IMR-90 (cell line): Measurements from ENCODE around the gene AP3M1. TPM values are rescaled to one million over a fixed set of nuclear protein-coding genes. Genes with fewer than 3 reads are reported as not detected.
A peak's percentile ranks its signal among the peaks of the same experiment; 100 is the strongest.

ENCODE experiments used
- ATAC-seq: fragments of 200-7000 bp; cut with Tn5 transposase; 2 replicates; pipeline ENCODE4 v1.9.1; 2020; ENCODE audit warnings: low read depth, mild to moderate bottlenecking, moderate library complexity
- BruUV-seq: library from RNA; stranded (reverse); fragments of 400-500 nt; replicated peaks from 2 replicates; lab custom pipeline; 2021; lab: Mats Ljungman, UMichigan
- CTCF ChIA-PET: fragments of 300-600 bp; formaldehyde crosslinking; extraction: SDS; loops from one replicate; lab custom pipeline; 2021; ENCODE audit warnings: antibody characterized with exemption; lab: Yijun Ruan, JAX
- POLR2A ChIA-PET: fragments of 300-600 bp; sonication (Branson Sonifier 250); formaldehyde crosslinking; loops from one replicate; lab custom pipeline; 2022; ENCODE audit warnings: antibody characterized with exemption; ENCODE audit not compliant: unreplicated experiment; lab: Charles Lee
- DNase-seq: peaks from one replicate; pipeline ENCODE4 v3.0.0; 2013
- H2AFZ ChIP-seq: replicated peaks from 2 replicates; pipeline ENCODE3; 2013; ENCODE audit warnings: low read length, mild to moderate bottlenecking; ENCODE audit not compliant: poor library complexity
- H2AK5ac ChIP-seq: 2 replicates; pipeline ENCODE4 v1.6.1; 2013; ENCODE audit warnings: low read depth, low read length, inconsistent platforms
- H2AK9ac ChIP-seq: replicated peaks from 2 replicates; pipeline ENCODE3; 2013; ENCODE audit warnings: mild to moderate bottlenecking, low read depth, low read length, moderate library complexity; ENCODE audit not compliant: poor library complexity
- H2BK120ac ChIP-seq: 2 replicates; pipeline ENCODE4 v1.6.1; 2013; ENCODE audit warnings: low read depth, low read length, inconsistent platforms
- H2BK15ac ChIP-seq: 3 replicates; pipeline ENCODE4 v1.6.1; 2013; ENCODE audit warnings: low read depth, low read length, inconsistent platforms
- H2BK20ac ChIP-seq: 2 replicates; pipeline ENCODE4 v1.6.1; 2013; ENCODE audit warnings: low read depth, mild to moderate bottlenecking, inconsistent platforms, low read length, moderate library complexity
- H2BK5ac ChIP-seq: 2 replicates; pipeline ENCODE4 v1.6.1; 2013; ENCODE audit warnings: mild to moderate bottlenecking, low read depth, low read length, inconsistent platforms; ENCODE audit not compliant: poor library complexity, severe bottlenecking
- H3K14ac ChIP-seq: replicated peaks from 2 replicates; pipeline ENCODE4 v1.6.1; 2013; ENCODE audit warnings: low read depth, low read length, inconsistent platforms
- H3K18ac ChIP-seq: 2 replicates; pipeline ENCODE4 v1.6.1; 2013; ENCODE audit warnings: low read depth, low read length, control low read depth
- H3K23ac ChIP-seq: 2 replicates; pipeline ENCODE4 v1.6.1; 2013; ENCODE audit warnings: low read depth, low read length, inconsistent platforms
- H3K27ac ChIP-seq: 2 replicates; pipeline ENCODE4 v1.5.1; 2013; ENCODE audit warnings: mild to moderate bottlenecking, control low read depth, low read length; ENCODE audit not compliant: insufficient read depth
- H3K27me3 ChIP-seq: 2 replicates; pipeline ENCODE4 v1.6.1; 2013; ENCODE audit warnings: low read length; ENCODE audit not compliant: control insufficient read depth, insufficient read depth
- H3K36me3 ChIP-seq: 2 replicates; pipeline ENCODE4 v1.6.1; 2013; ENCODE audit warnings: low read length, mixed read lengths; ENCODE audit not compliant: control insufficient read depth, insufficient read depth
- H3K4ac ChIP-seq: 2 replicates; pipeline ENCODE4 v1.6.1; 2013; ENCODE audit warnings: low read depth, low read length, inconsistent platforms
- H3K4me1 ChIP-seq: 2 replicates; pipeline ENCODE4 v1.6.1; 2013; ENCODE audit warnings: low read length, mixed read lengths; ENCODE audit not compliant: control insufficient read depth, insufficient read depth
- H3K4me2 ChIP-seq: 2 replicates; pipeline ENCODE4 v1.6.1; 2013; ENCODE audit warnings: low read depth, mild to moderate bottlenecking, control low read depth, low read length, moderate library complexity
- H3K4me3 ChIP-seq: 2 replicates; pipeline ENCODE4 v1.5.1; 2013; ENCODE audit warnings: low read depth, mild to moderate bottlenecking, control low read depth, low read length, moderate library complexity; ENCODE audit not compliant: insufficient read depth
- H3K56ac ChIP-seq: 2 replicates; pipeline ENCODE4 v1.6.1; 2013; ENCODE audit warnings: low read length, inconsistent platforms; ENCODE audit not compliant: insufficient read depth; ENCODE audit errors: extremely low read depth
- H3K79me1 ChIP-seq, 2 experiments: 2 replicates each; pipeline ENCODE4 v1.6.1; 2013; ENCODE audit warnings: low read length in 2 of 2, inconsistent platforms in 1 of 2, low read depth in 1 of 2
- H3K9ac ChIP-seq: 2 replicates; pipeline ENCODE4 v1.6.1; 2013; ENCODE audit warnings: low read depth, low read length, control low read depth
- H3K9me1 ChIP-seq: 2 replicates; pipeline ENCODE4 v1.6.1; 2013; ENCODE audit warnings: low read length, inconsistent platforms; ENCODE audit not compliant: insufficient read depth
- H3K9me3 ChIP-seq: 2 replicates; pipeline ENCODE4 v1.6.1; 2013; ENCODE audit warnings: low read length; ENCODE audit not compliant: control insufficient read depth, insufficient read depth
- H4K20me1 ChIP-seq: 2 replicates; pipeline ENCODE4 v1.6.1; 2013; ENCODE audit warnings: low read length, inconsistent platforms; ENCODE audit not compliant: insufficient read depth
- H4K5ac ChIP-seq: 2 replicates; pipeline ENCODE4 v1.6.1; 2013; ENCODE audit warnings: mild to moderate bottlenecking, low read depth, low read length, control low read depth
- H4K8ac ChIP-seq, 2 experiments: 2 replicates each; pipeline ENCODE4 v1.6.1; 2013; ENCODE audit warnings: low read depth in 2 of 2, low read length in 2 of 2, control low read depth in 1 of 2, inconsistent platforms in 1 of 2
- H4K91ac ChIP-seq: 2 replicates; pipeline ENCODE4 v1.6.1; 2013; ENCODE audit warnings: low read depth, low read length, inconsistent platforms; ENCODE audit not compliant: insufficient read depth
- BHLHE40 ChIP-seq: fragments of 150-350 bp; IDR thresholded peaks from 2 replicates; pipeline ENCODE4 v1.6.1; 2016; ENCODE audit warnings: mild to moderate bottlenecking, low read depth, low read length
- MAFK ChIP-seq: IDR thresholded peaks from 2 replicates; pipeline ENCODE4 v1.6.1; 2012; ENCODE audit warnings: low read depth, low read length, improper control_type of control experiment
- MAZ ChIP-seq: IDR thresholded peaks from 2 replicates; pipeline ENCODE4 v1.6.1; 2012; ENCODE audit warnings: low read depth, mild to moderate bottlenecking, low read length, improper control_type of control experiment, moderate library complexity, borderline replicate concordance
- RCOR1 ChIP-seq: IDR thresholded peaks from 2 replicates; pipeline ENCODE4 v1.6.1; 2012; ENCODE audit warnings: mild to moderate bottlenecking, low read length, improper control_type of control experiment; ENCODE audit not compliant: insufficient replicate concordance
- RFX5 ChIP-seq: IDR thresholded peaks from 2 replicates; pipeline ENCODE4 v1.8.0; 2012; ENCODE audit warnings: low read depth, mild to moderate bottlenecking, low read length, moderate library complexity
- WGBS, 2 experiments: methylation state at CpG; one replicate each; pipeline versions ENCODE4 v1.1.5 to v1.1.7; 2013; ENCODE audit warnings: missing lambda C conversion rate in 2 of 2; ENCODE audit not compliant: insufficient read length in 1 of 2; ENCODE audit errors: extremely low coverage in 2 of 2; 5-methylcytosine and 5-hydroxymethylcytosine counted together
- dilution Hi-C: fragments of 300-500 bp; cut with HindIII; formaldehyde crosslinking; loops from one replicate; pipeline ENCODE4 v1.14.3; 2018; ENCODE audit warnings: low sequenced_read_pairs; ENCODE audit not compliant: unreplicated experiment
- in situ Hi-C: fragments of 300-500 bp; cut with MboI; formaldehyde crosslinking; loops from 3 replicates; pipeline ENCODE4 v1.14.3; 2019; ENCODE audit warnings: low sequenced_read_pairs, inconsistent platforms, mixed read lengths
- intact Hi-C: fragments of 100-400 bp; cut with micrococcal nuclease; formaldehyde crosslinking; loops from 2 replicates; pipeline ENCODE4 v1.10.0; 2022
- polyA plus RNA-seq, 3 experiments: library from polyadenylated mRNA; depleted of rRNA; stranded (reverse); fragments of >200 nt; gene quantifications; 2 replicates each; pipeline ENCODE4 v1.2.3, GENCODE V29; 2012; ENCODE audit warnings: low replicate concordance in 1 of 3
- total RNA-seq: library from RNA; depleted of rRNA; stranded (reverse); fragments of >200 nt; gene quantifications from 2 replicates; pipeline ENCODE4 v1.2.3, GENCODE V29; 2012
- TF ChIP-seq, protein P1 (sequence below): fragments of 150-350 bp; IDR thresholded peaks from 2 replicates; pipeline ENCODE4 v1.6.1; 2017; ENCODE audit warnings: mild to moderate bottlenecking, antibody characterized with exemption, low read length, low read depth
- TF ChIP-seq, protein P2 (sequence below): conservative IDR thresholded peaks from 2 replicates; pipeline ENCODE4 v1.5.1; 2012; ENCODE audit warnings: mild to moderate bottlenecking, low read depth, low read length, improper control_type of control experiment

Gene AP3M1
- total and polyA plus RNA-seq, 2 of the 4 experiments (the other 2 are of a cell fraction), result 26.6 to 46.4 TPM

DNA sequence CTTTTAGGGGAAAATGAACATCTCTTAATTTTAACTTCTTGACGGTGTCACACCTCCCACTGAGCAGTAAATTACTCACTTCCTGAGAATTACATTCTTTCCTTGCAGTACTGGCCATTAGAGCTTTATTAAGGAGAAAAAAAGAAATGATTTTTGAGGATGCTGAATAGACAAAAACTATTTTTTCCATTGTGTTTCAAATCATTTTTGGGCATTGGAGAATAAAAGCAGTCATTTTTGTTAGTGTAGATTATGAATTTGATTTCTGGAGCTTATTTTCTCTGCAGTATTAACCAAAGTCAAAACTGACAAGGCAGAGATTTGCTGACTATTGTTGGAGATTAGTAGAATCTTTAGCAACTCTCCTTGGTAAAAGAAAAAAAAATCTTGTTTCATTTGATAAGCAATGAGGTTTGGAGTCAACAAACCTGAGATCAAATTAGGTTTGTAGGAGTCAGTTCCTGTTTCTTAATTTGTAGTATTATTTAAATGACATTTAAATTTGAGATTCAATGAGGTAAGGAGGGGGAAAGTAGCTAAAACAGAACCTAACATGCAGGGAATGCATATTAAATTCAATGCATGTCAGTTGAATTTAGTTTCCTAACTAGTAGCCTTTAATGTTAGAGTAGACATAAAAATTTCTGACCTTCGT, 70.6 kb downstream of the AP3M1 start:
- H4K5ac ChIP-seq, result no peak overlapping the region
- no peak overlapping the region for H2AFZ ChIP-seq
- H3K36me3 ChIP-seq, result peaks cover 38% of the 10 kb centered on the region
- peak overlapping the region; percentile 21; the same call in 1 of the 2 replicates for H3K18ac ChIP-seq
- no peak overlapping the region for H3K14ac ChIP-seq
- ChIA-PET CTCF (interaction anchor here (1.6 to 2.1 kb wide), 3 partner anchors 8 to 114 kb away, joined by 3 to 10 read pairs (median 6); no protein-coding TSS in a partner anchor), POLR2A (no interaction called here)
- H3K4ac ChIP-seq, result no peak overlapping the region; the same call in 1 of the 2 replicates
- H4K8ac ChIP-seq, result no peak overlapping the region
- H3K79me1 ChIP-seq, result peaks cover 30 to 70% of the 10 kb centered on the region in 2 experiments
- H3K4me1 ChIP-seq, result peaks cover 11% of the 10 kb centered on the region
- H2BK15ac ChIP-seq, result no peak overlapping the region
- in situ Hi-C loops (loop anchor here (5.0 kb wide), 1 partner anchor 193 kb away; no protein-coding TSS in a partner anchor), dilution Hi-C loops (no loop called here), intact Hi-C loops (loop anchor here (2.0 to 5.0 kb wide), 3 partner anchors 81 to 173 kb away; partner anchors contain the start of gene VCL)
- H2BK120ac ChIP-seq, result no peak overlapping the region
- H3K23ac ChIP-seq, result peak overlapping the region; percentile 45; the same call in 1 of the 2 replicates
- H3K9ac ChIP-seq, result no peak overlapping the region; the same call in 1 of the 2 replicates
- no TSS peak for BruUV-seq
- DNase-seq (peak; percentile 34), ATAC-seq (peak; percentile 22; the same call in 1 of the 2 replicates)
- TF ChIP-seq BHLHE40, result no peak
- TF ChIP-seq MAFK, result peak; percentile 88
- TF ChIP-seq RCOR1, result no peak
- TF ChIP-seq, protein P1, sequence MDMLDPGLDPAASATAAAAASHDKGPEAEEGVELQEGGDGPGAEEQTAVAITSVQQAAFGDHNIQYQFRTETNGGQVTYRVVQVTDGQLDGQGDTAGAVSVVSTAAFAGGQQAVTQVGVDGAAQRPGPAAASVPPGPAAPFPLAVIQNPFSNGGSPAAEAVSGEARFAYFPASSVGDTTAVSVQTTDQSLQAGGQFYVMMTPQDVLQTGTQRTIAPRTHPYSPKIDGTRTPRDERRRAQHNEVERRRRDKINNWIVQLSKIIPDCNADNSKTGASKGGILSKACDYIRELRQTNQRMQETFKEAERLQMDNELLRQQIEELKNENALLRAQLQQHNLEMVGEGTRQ, result no peak
- no peak for TF ChIP-seq MAZ
- no peak for TF ChIP-seq RFX5
- TF ChIP-seq, protein P2, sequence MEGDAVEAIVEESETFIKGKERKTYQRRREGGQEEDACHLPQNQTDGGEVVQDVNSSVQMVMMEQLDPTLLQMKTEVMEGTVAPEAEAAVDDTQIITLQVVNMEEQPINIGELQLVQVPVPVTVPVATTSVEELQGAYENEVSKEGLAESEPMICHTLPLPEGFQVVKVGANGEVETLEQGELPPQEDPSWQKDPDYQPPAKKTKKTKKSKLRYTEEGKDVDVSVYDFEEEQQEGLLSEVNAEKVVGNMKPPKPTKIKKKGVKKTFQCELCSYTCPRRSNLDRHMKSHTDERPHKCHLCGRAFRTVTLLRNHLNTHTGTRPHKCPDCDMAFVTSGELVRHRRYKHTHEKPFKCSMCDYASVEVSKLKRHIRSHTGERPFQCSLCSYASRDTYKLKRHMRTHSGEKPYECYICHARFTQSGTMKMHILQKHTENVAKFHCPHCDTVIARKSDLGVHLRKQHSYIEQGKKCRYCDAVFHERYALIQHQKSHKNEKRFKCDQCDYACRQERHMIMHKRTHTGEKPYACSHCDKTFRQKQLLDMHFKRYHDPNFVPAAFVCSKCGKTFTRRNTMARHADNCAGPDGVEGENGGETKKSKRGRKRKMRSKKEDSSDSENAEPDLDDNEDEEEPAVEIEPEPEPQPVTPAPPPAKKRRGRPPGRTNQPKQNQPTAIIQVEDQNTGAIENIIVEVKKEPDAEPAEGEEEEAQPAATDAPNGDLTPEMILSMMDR, result no peak
- H2BK20ac ChIP-seq, result no peak overlapping the region
- peak overlapping the region; percentile 47; the same call in 1 of the 2 replicates for H3K27ac ChIP-seq
- H2AK5ac ChIP-seq, result no peak overlapping the region
- H4K20me1 ChIP-seq, result peaks cover 61% of the 10 kb centered on the region
- no peaks in the 10 kb centered on the region for H3K27me3 ChIP-seq
- peak overlapping the region; percentile 65; the same call in 1 of the 2 replicates for H3K4me2 ChIP-seq
- peak overlapping the region; percentile 88 for H2BK5ac ChIP-seq
- H3K4me3 ChIP-seq, result no peak overlapping the region
- WGBS, 2 experiments, result no CpG with 5 or more reads among the region's 2 CpGs
- peak overlapping the region; percentile 53 for H3K56ac ChIP-seq
- no peaks in the 10 kb centered on the region for H3K9me3 ChIP-seq
- peaks cover 9% of the 10 kb centered on the region; the same call in 1 of the 2 replicates for H3K9me1 ChIP-seq
- no peak overlapping the region for H2AK9ac ChIP-seq
- H4K91ac ChIP-seq, result no peak overlapping the region
